HCT116 (cell line): ENCODE results near the gene BMPER. TPM values are rescaled to one million over a fixed set of nuclear protein-coding genes. Genes with fewer than 3 reads are reported as not detected.

Experiments used
- ATAC-seq: fragments of 200-7000 bp; cut with Tn5 transposase; 2 replicates; pipeline ENCODE4 v1.9.1; 2020; ENCODE audit warnings: mild to moderate bottlenecking, moderate library complexity
- BruUV-seq: library from RNA; stranded (reverse); fragments of 400-500 nt; replicated peaks from 2 replicates; lab custom pipeline; 2021; lab: Mats Ljungman, UMichigan
- CTCF ChIA-PET: fragments of 300-600 bp; sonication (Branson Sonifier 250); formaldehyde crosslinking; loops from one replicate; lab custom pipeline; 2021; ENCODE audit warnings: antibody characterized with exemption; lab: Charles Lee
- POLR2A ChIA-PET: fragments of 300-600, 350-600 bp; sonication (Branson Sonifier 250); formaldehyde crosslinking; loops from one replicate; lab custom pipeline; 2021; ENCODE audit warnings: antibody characterized with exemption; lab: Charles Lee
- RAD21 ChIA-PET, 2 experiments: fragments of 300-600 bp; sonication (Branson Sonifier 250); formaldehyde crosslinking; loops; one replicate each; lab custom pipeline; 2023; ENCODE audit warnings: low total read pairs in 2 of 2; ENCODE audit not compliant: uncharacterized antibody in 2 of 2, unreplicated experiment in 2 of 2, low non-redundant PET in 1 of 2; lab: Charles Lee
- DNase-seq: peaks from one replicate; pipeline ENCODE4 v3.0.0-alpha.2; 2010; ENCODE audit warnings: low read depth, low spot score
- H2AFZ ChIP-seq: fragments of 200-600 bp; shearing (Covaris generic), sonication (generic); 2 replicates; pipeline ENCODE4 v1.6.1; 2017; ENCODE audit warnings: low read depth, mixed run types, mixed read lengths, antibody characterized with exemption, low read length; ENCODE audit not compliant: poor library complexity, severe bottlenecking
- H3K27ac ChIP-seq: 2 replicates; pipeline ENCODE4 v1.5.1; 2012; ENCODE audit warnings: low read depth, low read length
- H3K27me3 ChIP-seq: fragments of 200-600 bp; sonication (generic); 2 replicates; pipeline ENCODE4 v1.6.1; 2016; ENCODE audit warnings: mixed run types, low read length, mixed read lengths; ENCODE audit not compliant: insufficient read depth
- H3K36me3 ChIP-seq, 2 experiments: fragments of 200-500 bp in 1 of 2; fragments of 200-600 bp in 1 of 2; sonication (Bioruptor generic) in 1 of 2; sonication (generic) in 1 of 2; 2 replicates each; pipeline versions ENCODE4 v1.5.1 to v1.6.1; 2014 to 2016; ENCODE audit warnings: low read length in 2 of 2, inconsistent platforms in 1 of 2, mixed read lengths in 1 of 2, mixed run types in 1 of 2; ENCODE audit not compliant: insufficient read depth in 2 of 2, control insufficient read depth in 1 of 2
- H3K4me1 ChIP-seq, 2 experiments: fragments of 200-600 bp in 1 of 2; sonication (generic) in 1 of 2; 2 replicates each; pipeline versions ENCODE4 v1.5.1 to v1.6.1; 2012 to 2017; ENCODE audit warnings: low read length in 2 of 2, inconsistent platforms in 1 of 2, mild to moderate bottlenecking in 1 of 2, mixed read lengths in 1 of 2, mixed run types in 1 of 2, moderate library complexity in 1 of 2; ENCODE audit not compliant: insufficient read depth in 2 of 2, control insufficient read depth in 1 of 2
- H3K4me2 ChIP-seq: fragments of 200-600 bp; sonication (generic); 2 replicates; pipeline ENCODE4 v1.6.1; 2017; ENCODE audit warnings: mixed run types, low read length, mixed read lengths
- H3K4me3 ChIP-seq, 2 experiments: fragments of 200-600 bp in 1 of 2; sonication (generic) in 1 of 2; replicated peaks in 1 of 2; 2 replicates each; pipeline ENCODE4 v1.5.1; 2011 to 2016; ENCODE audit warnings: low read length in 2 of 2, control low read depth in 1 of 2, low read depth in 1 of 2, mild to moderate bottlenecking in 1 of 2, mixed read lengths in 1 of 2, mixed run types in 1 of 2
- H3K79me2 ChIP-seq: fragments of 200-600 bp; sonication (generic); 2 replicates; pipeline ENCODE4 v1.6.1; 2017; ENCODE audit warnings: mild to moderate bottlenecking, mixed run types, low read length, moderate library complexity, mixed read lengths; ENCODE audit not compliant: insufficient read depth
- H3K9ac ChIP-seq: fragments of 200-600 bp; sonication (generic); 2 replicates; pipeline ENCODE4 v1.6.1; 2016; ENCODE audit warnings: low read length, mixed read lengths
- H3K9me2 ChIP-seq: fragments of 200-600 bp; sonication (generic), shearing (Covaris generic); 2 replicates; pipeline ENCODE4 v1.6.1; 2017; ENCODE audit warnings: mixed run types, mild to moderate bottlenecking, moderate library complexity; ENCODE audit not compliant: insufficient read depth
- H3K9me3 ChIP-seq, 2 experiments: fragments of 200-500 bp in 1 of 2; fragments of 200-600 bp in 1 of 2; sonication (Bioruptor generic) in 1 of 2; sonication (generic) in 1 of 2; 2 replicates each; pipeline ENCODE4 v1.6.1; 2014 to 2017; ENCODE audit warnings: low read length in 2 of 2, mixed read lengths in 2 of 2, inconsistent platforms in 1 of 2, low read depth in 1 of 2, mild to moderate bottlenecking in 1 of 2, mixed run types in 1 of 2, moderate library complexity in 1 of 2; ENCODE audit not compliant: control insufficient read depth in 1 of 2, insufficient read depth in 1 of 2
- H4K20me1 ChIP-seq: fragments of 200-600 bp; sonication (generic), shearing (Covaris generic); 2 replicates; pipeline ENCODE4 v1.6.1; 2017; ENCODE audit warnings: mixed run types, mild to moderate bottlenecking, moderate library complexity; ENCODE audit not compliant: insufficient read depth
- ATF3 ChIP-seq: IDR thresholded peaks from 2 replicates; pipeline ENCODE4 v1.6.1; 2012
- CEBPB ChIP-seq: IDR thresholded peaks from 2 replicates; pipeline ENCODE4 v1.6.1; 2012; ENCODE audit warnings: low read depth
- CTCF ChIP-seq, 3 experiments: fragments of 200-600 bp in 1 of 3; sonication (generic) in 1 of 3; IDR thresholded peaks in 2 of 3; conservative IDR thresholded peaks in 1 of 3; 2 replicates each; pipeline ENCODE4 v1.5.1; 2012 to 2017; ENCODE audit warnings: low read depth in 2 of 3, low read length in 2 of 3, antibody characterized with exemption in 1 of 3, borderline replicate concordance in 1 of 3, control low read depth in 1 of 3, mild to moderate bottlenecking in 1 of 3, mixed read lengths in 1 of 3, mixed run types in 1 of 3, moderate library complexity in 1 of 3; ENCODE audit not compliant: insufficient read depth in 1 of 3
- EZH2phosphoT487 ChIP-seq: fragments of 200-600 bp; IDR thresholded peaks from 2 replicates; pipeline ENCODE4 v1.6.1; 2018; ENCODE audit warnings: antibody characterized with exemption, borderline replicate concordance
- FOSL1 ChIP-seq: IDR thresholded peaks from 2 replicates; pipeline ENCODE4 v1.6.1; 2012; ENCODE audit warnings: low read depth
- JUND ChIP-seq: IDR thresholded peaks from 2 replicates; pipeline ENCODE4 v1.6.1; 2012
- MAX ChIP-seq: IDR thresholded peaks from 2 replicates; pipeline ENCODE4 v1.6.1; 2012
- POLR2A ChIP-seq: IDR thresholded peaks from 2 replicates; pipeline ENCODE4 v1.7.0; 2011; ENCODE audit warnings: borderline replicate concordance; ENCODE audit not compliant: insufficient read depth, insufficient read length; ENCODE audit errors: extremely low read depth
- POLR2AphosphoS5 ChIP-seq: IDR thresholded peaks from 2 replicates; pipeline ENCODE4 v1.6.1; 2011; ENCODE audit warnings: mild to moderate bottlenecking, low read depth, low read length, moderate library complexity
- SIN3A ChIP-seq: IDR thresholded peaks from 2 replicates; pipeline ENCODE4 v1.6.1; 2012; ENCODE audit warnings: low read depth
- SP1 ChIP-seq: IDR thresholded peaks from 2 replicates; pipeline ENCODE4 v1.6.1; 2012; ENCODE audit warnings: low read depth
- ZBTB33 ChIP-seq: IDR thresholded peaks from 2 replicates; pipeline ENCODE4 v1.6.1; 2011; ENCODE audit warnings: mild to moderate bottlenecking, low read length, moderate library complexity; ENCODE audit not compliant: insufficient replicate concordance; ENCODE audit errors: extremely low read depth
- intact Hi-C: fragments of 100-400 bp; cut with micrococcal nuclease; formaldehyde crosslinking; loops from 2 replicates; pipeline ENCODE4 v1.10.0; 2022
- total RNA-seq: library from RNA; stranded (reverse); gene quantifications from one replicate; pipeline ENCODE4 v1.2.1, GENCODE V29; 2021; ENCODE audit not compliant: unreplicated experiment

BMPER gene
- total RNA-seq, 1 experiment from 2014 or later: not detected

GRCh38 chr7:33861947-33862346 is 43.4 kb upstream of the BMPER start:
- DNase-seq: no peak
- Histone ChIP-seq H3K27me3 (no peaks in the 10 kb centered on the region), H3K4me3 (no peak overlapping the region), H4K20me1 (no peaks in the 10 kb centered on the region), H3K4me2 (no peak overlapping the region), H3K27ac (no peak overlapping the region), H3K9ac (no peak overlapping the region), H3K9me2 (no peaks in the 10 kb centered on the region), H3K9me3 (no peaks in the 10 kb centered on the region), H3K36me3 (no peaks in the 10 kb centered on the region), H2AFZ (no peak overlapping the region), H3K4me1 (no peaks in the 10 kb centered on the region), H3K79me2 (no peaks in the 10 kb centered on the region)
- RAD21 ChIA-PET: no interaction called here
- intact Hi-C loops: no loop called here
- ATAC-seq: no peak
- POLR2A ChIA-PET: no interaction called here
- TF ChIP-seq ZBTB33: no peak
- no peak for TF ChIP-seq FOSL1
- no peak for TF ChIP-seq EZH2phosphoT487
- no peak for TF ChIP-seq POLR2A
- no peak for TF ChIP-seq CTCF (IDR thresholded peaks at IDR 0.05 in 2 of 3, conservative IDR thresholded peaks at IDR 0.05 in 1 of 3; ENCODE audit: borderline replicate concordance in 1 of 3, insufficient read depth in 1 of 3, low read depth in 2 of 3, low read length in 2 of 3)
- TF ChIP-seq CEBPB: no peak
- no peak for TF ChIP-seq SIN3A
- TF ChIP-seq JUND: no peak
- no peak for TF ChIP-seq POLR2AphosphoS5
- no peak for TF ChIP-seq MAX
- no peak for TF ChIP-seq SP1
- no peak for TF ChIP-seq ATF3
- CTCF ChIA-PET: no interaction called here
- no TSS peak for BruUV-seq
